GM12801 (cell line): ENCODE data around the gene PRR30.

Source experiments
- TF ChIP-seq, protein P1 (sequence below): IDR thresholded peaks from one replicate; pipeline ENCODE4 v1.5.1; 2011; ENCODE audit warnings: control low read depth; ENCODE audit not compliant: insufficient read length; ENCODE audit errors: extremely low read depth

PRR30 gene

GRCh38 chr2:27131429-27131828, 7.8 kb downstream of the PRR30 start:
- TF ChIP-seq, protein P1, sequence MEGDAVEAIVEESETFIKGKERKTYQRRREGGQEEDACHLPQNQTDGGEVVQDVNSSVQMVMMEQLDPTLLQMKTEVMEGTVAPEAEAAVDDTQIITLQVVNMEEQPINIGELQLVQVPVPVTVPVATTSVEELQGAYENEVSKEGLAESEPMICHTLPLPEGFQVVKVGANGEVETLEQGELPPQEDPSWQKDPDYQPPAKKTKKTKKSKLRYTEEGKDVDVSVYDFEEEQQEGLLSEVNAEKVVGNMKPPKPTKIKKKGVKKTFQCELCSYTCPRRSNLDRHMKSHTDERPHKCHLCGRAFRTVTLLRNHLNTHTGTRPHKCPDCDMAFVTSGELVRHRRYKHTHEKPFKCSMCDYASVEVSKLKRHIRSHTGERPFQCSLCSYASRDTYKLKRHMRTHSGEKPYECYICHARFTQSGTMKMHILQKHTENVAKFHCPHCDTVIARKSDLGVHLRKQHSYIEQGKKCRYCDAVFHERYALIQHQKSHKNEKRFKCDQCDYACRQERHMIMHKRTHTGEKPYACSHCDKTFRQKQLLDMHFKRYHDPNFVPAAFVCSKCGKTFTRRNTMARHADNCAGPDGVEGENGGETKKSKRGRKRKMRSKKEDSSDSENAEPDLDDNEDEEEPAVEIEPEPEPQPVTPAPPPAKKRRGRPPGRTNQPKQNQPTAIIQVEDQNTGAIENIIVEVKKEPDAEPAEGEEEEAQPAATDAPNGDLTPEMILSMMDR: no peak

DNA sequence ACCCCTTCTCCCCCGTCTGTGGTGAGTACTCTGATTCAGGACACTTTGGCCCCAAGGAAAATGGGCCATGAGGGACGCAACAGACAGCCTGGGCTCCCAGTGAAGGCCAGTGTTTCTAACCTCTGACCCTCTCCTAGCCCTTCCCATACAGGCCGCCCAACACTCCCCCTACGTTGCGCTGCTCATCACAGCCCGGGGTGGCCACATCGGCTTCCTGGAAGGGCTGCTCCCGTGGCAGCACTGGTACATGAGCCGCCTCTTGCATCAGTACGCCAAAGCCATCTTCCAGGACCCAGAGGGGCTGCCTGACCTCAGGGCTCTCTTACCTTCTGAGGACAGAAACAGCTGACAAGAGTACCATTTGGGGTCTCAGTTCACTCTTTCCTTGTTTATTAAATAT, 8.8 kb downstream of the PRR30 start:
- TF ChIP-seq, protein P1: no peak

GRCh38 chr2:27128668-27129571, 10.3 kb downstream of the PRR30 start:
- TF ChIP-seq, protein P1: no peak

DNA sequence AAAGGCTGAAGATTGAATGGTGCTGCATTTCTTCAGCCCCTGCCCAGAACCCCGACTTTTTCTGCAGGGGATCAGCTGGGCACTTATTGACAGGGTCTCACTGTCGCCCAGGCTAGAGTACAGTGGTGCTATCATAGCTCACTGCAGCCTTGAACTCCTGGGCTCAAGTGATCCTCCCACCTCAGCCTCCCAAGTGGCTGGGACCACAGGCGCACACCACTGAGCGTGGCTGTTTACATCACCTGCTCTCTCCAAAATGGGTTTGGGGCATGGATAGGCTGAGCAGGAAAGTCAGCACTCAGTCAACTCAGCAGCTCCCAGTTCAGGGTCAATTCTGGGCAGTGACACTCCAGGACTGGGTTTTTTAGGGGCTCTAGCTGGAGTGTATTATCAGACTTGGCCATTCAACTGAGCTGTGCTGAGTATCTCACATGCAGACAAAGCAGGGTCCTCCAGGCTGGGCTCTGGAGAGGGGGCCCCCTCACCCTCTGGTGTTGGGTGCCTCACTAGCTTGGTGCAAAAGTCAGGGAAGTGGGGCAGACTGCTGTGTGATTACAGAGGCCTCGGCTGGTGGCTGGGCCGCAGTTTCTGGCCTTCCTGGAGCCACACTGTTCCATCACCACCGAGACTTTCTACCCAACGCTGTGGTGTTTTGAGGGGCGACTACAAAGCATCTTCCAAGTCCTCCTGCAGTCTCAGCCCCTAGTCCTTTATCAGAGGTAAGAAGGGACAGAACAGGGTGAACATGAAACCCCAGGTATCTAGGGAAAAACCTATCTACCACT, 11.1 kb downstream of the PRR30 start:
- TF ChIP-seq, protein P1: no peak

- TF ChIP-seq, protein P1: no peak
These were observed 12.9 kb downstream of the PRR30 start for GRCh38 chr2:27126252-27126710.

- TF ChIP-seq, protein P1: no peak
These were observed 14.1 kb downstream of the PRR30 start for GRCh38 chr2:27125104-27125503.
